M059J (cell line): ENCODE measurements around the gene CTDP1. TPM values are rescaled to one million over a fixed set of nuclear protein-coding genes. Genes with fewer than 3 reads are reported as not detected.
"Not testable (repeated sequence)": the region's sequence is repeated elsewhere in the genome, so short reads cannot be mapped to it uniquely, and the experiment has no call there.

Experiments
- DNase-seq: peaks from one replicate; pipeline ENCODE4 v3.0.0-alpha.2; 2012; ENCODE audit warnings: low read depth
- total RNA-seq: library from RNA; depleted of rRNA; stranded (reverse); fragments of >200 nt; shearing (Covaris generic); gene quantifications from 2 replicates; pipeline ENCODE4 v1.2.3, GENCODE V29; 2014

CTDP1 gene
- total RNA-seq, 1 experiment from 2014 or later: 21.3 TPM

DNA sequence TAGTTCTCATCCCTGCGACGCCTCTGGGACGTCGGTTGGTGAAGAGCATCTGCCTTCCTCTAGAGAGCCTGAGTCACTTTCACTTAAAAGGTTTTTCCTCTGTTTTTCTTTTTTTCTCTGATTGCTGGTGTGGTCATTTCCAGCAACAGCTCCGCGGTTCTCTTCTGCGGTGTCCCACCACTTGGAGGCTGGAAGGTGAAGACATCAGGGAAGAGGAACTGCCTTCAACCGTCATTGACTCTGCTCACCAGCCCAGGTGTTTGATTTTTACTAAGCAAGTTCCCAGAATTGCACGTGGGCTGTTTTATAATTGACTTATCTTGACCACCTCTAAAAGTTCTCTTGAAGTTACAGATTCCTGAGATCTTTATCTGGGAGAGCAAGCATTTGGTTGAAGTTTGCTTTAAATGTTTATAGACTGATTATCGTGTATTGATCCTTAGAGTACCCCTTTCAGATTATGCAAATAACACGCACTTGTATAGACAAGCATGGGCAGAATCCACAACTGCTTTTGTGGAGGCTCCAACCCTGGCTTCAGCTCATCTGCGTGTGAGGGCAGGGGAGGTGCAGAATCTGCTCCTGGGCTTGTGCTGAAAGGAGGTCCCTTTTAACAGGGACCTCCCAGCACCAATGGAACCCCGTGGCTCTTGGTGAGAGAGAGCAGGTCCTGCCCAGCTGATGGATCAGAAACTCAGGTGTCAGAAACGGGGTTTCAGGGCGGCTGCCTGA lies 3.5 kb downstream of the CTDP1 start:
- no peak for DNase-seq

DNA sequence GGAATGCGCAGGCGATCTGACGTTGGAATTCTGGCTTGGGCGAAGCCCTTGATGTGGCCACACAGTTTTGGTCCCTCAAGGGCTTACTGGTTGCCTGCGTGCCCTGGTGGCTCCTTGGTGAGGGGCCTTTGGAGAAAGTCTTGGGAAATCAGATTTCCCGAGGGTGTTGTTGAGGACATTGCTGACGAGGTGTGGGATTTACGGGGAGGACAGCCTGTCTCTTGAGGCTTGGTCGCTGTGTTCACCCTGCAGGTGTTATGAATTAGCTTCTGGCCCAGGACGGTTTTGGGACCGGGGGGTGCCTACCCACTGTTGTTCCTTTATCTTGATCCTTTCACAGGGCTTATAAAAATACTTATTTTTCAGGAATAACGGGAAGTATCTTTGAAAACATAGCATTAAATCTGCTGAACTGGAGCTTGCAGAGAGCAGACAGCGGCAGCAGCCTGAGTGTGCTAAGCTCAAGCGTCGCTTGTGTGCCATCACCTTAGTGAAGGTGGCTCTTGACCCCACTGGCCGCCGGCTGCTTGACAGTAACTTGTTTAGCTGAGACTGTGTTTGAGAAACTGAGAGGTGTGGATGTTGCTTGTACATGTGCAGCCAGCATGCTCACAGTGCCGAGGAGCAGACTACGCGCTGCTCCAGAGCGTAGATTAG lies 4.2 kb downstream of the CTDP1 start:
- DNase-seq: no peak

DNA sequence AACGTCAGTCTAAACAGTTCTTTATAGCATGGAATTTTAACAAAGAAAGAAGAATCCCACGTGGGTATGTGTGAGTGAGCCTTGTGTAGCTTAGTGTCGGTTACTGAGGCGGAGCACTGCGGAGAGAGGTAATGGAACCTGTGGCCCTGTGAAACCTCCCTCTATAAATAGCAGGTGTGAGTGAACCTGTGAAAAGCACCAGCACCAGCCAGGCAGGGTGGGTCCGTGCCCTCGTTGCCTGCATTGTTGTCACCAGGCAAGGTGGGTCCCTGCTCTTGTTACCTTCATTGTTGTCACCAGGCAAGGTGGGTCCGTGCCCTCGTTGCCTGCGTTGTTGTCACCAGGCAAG lies 4.7 kb downstream of the CTDP1 start:
- DNase-seq: no peak

DNA sequence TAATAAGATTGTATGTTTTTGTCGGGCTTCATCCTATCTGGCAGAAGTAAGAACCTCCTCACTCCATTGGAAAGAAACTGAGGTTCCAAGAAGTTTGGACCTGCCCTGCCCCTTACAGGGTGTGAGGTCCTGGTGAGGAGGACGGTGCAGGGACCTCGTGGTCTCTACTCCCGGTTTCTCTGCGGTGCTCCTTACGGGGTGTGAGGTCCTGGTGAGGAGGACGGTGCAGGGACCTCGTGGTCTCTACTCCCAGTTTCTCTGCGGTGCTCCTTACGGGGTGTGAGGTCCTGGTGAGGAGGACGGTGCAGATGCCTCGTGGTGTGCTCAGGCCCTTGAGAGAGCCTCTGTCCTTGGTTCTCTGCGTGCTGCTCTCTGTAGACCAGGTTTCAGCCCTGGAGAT lies 5.2 kb downstream of the CTDP1 start:
- no peak for DNase-seq

DNA sequence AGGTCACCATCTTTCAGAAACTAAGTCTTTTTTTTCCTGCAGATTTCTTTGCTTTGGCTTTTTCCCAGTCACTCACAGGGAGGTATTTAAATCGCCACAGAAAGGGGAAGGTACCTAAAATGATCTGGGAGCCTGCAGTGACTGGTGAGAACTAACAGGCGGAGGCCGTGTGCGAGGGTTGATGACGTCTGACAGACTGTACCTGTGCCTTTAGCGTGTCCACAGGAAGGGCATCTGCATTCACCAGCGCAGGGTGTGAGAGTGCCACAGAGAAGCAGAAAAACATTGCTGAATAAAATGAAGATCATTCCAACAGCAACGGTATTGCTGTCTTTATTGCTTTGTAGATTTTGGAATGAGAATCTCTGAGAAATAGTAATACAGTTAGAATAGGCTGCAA lies 5.7 kb downstream of the CTDP1 start:
- DNase-seq: no peak

DNA sequence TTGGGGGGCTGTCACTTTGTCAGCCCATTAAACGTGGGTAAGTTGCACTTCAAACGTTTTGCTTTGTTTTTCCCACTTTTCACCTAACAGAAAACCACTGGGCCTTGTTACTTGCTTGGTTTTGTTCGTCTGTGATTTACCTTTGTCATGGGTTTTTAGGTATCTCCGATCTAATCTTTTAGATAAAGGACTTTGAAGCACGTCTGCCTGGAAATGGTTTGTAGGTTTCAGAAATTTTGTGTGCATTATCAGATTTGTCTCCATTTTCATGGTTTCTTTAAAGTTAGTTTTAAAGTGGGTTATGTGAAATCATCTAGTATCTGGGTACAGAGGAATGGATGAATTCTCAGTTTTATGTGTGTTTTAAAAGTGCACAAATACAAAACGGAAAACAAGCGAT lies 6.4 kb downstream of the CTDP1 start:
- no peak for DNase-seq

DNA sequence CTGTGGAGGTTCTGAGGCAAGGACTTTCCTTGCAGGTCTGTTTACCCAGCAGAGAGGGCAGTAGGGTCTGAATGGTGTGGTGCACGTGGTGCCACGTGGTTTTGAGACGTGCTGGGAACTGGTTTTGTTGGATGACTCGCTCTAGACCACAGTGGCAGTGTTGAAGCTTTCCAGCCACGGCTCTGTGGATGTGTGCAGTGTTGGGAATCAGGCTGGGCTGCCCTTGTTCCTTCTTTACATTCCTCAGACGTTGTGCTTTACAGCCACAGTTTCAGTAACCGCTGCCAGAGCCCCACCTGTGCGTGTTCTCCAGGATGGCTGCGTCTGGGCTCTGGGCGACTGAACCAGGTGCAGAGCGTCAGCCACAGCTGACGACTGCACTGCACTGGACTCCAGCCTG lies 8.2 kb downstream of the CTDP1 start:
- peak; percentile 85 for DNase-seq

DNA sequence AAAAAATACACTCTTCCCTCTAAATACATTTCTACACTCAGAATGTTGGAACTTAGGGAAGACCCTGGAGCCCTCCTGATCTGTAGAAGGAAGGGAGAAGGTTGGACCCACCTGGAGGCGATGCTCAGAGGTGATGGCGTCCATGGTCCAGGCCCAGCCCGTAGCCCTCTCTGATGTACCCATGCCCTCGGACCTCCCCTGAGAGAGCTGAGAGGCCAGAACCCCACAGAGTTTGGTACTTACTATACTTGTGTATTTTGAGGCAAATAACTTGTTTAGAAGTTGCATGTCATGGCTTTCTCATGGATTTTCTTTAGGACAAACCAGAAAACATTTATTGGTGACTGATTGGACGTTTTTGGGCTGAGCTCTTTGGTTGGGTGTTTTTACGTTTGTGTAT lies 10.5 kb downstream of the CTDP1 start:
- DNase-seq: no peak

DNA sequence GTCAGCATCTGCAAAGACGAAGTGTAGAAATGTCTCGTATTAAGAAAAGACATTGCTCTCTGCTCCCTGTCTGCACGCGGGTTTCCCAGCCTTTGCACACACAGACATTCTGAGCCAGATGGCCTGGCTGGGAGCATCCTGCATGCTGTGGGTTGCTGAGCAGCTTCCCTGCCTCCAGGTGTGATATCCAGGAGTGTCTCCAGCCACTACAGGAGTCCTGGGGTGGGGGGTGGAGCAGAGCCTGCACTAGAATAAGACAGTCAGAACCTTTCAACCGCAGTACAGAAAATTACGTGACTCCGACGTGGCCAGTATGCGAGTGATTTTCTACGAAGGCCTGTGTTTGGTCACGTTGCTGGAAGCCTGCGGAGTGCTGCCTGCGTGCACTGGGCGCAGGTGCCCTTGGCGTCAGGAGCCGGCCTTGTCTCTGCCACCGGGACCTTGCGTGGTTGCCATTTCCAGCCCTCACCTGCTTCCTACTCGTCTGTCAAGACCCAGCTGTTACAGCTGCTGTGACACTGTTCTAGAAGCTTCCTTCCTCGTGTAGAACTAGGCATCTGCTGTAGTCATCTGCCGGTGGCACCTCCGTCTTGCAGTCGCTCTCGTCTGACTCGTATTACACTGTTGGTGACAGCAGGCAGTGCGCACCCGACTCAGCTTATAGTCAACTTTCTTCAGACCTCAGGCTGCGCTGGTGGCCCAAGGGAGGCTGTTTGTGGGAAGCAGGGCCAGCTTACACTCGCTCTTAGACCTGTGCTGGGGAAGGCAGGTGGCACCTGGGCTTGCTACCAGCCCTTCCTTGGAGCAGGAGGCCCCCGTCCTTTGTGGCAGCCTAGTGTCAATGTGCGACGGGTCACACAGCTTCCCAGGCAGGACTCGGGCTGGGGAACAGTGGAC lies 11.2 kb downstream of the CTDP1 start:
- no peak for DNase-seq

DNA sequence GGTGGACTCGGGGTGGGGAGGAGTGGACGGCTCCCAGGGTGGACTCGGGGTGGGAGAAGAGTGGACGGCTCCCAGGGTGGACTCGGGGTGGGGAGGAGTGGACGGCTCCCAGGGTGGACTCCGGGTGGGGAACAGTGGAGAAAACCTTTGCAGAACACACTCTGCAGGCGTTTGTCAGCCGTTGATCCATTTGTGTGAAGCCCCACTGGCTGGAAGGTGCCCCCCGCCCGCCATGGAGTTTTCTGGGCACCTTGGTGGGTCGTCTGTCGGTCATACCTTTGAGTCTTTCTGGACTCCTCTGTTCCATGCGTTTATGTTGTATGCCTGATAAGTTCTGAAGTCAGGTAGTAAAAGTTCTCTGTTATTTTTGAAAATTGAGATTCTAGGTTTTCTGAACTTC lies 12.5 kb downstream of the CTDP1 start:
- no peak for DNase-seq

DNA sequence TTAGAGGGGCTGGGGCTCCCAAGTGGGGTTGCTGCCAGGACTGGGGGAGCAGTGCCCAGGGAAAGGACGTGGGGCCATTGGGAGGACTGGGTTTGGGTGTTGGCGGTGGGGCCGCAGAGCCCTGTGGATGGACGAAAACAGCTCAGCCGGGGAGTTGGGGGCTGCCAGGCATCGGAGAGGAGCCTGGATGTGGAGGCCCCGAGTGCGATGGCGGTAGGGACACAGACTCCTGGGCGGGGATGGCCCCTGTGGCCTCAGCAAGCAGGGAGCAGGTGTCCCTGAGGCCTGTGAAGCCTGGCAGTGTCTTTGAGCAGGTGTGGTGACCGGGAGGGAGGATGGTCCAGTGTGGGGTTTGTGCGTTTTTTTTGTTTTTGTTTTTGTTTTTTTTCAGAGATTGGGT lies 13.3 kb downstream of the CTDP1 start:
- no peak for DNase-seq

DNA sequence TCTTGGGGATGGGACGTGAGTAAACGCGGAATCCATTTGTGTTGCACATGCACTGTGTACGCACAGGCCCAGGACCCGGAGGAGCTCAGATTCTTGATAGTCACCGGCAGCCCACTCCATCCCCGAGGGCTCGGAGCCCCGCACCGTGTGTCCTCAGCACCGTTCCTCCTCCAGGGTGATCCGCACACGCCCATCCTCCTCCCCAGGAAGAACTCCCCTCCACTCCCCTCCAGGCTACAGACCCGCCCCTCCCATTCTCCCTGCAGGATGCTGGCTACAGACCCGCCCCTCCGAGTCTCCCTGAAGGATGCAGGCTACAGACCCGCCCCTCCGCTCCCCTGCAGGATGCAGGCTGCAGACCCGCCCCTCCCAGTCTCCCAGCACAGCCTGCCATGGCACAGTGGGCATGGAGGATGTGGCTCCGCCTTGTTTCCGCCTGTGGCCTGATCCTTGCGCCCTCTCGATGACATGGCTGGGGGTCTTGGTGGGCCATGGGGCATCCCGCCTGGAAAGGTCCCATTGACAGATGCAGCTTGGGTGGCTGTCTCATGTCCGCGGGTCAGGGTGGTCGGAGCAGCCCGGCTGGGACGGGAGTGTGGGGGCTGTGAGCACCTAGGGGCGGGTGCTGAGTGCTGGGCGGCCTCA lies 14.1 kb downstream of the CTDP1 start:
- DNase-seq: no peak

DNA sequence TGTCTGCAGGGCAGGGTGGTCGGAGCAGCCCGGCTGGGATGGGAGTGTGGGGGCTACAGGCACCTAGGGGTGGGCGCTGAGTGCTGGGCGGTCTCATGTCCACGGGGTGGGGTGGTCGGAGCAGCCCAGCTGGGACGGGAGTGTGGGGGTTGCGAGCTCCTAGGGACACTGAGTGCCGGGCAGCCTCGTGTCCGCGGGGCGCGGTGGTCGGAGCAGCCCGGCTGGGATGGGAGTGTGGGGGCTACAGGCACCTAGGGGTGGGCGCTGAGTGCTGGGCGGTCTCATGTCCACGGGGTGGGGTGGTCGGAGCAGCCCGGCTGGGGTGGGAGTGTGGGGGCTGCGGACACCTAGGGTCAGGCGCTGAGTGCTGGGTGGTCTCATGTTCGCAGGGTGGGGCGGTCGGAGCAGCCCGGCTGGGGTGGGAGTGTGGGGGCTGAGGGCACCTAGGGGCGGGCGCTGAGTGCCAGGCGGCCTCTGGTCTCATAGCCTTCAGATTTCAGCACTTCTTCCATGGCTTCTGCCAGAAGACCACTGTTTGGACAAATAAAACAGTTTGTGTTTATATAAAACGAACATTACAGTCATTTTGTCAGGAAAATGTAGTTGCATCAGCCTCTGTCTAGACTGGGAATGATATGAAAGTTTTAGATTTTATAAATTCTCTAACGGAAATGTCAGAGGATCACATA lies 14.7 kb downstream of the CTDP1 start:
- not testable (repeated sequence) for DNase-seq

DNA sequence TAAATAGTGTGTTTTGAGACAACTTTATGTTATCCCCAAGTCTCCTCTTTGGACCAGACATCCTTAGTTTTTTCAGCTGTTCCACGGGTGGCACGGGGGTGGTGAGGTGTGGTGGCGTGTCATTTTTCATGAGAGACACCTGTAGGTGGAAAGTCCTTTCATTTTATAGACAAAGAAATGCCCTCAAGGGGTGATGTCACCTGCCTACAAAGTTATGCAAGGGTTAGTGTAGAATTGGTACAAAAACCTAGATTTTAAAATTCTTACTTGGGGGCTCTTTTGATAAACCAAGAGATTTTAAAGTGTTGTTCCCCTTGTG lies 15.3 kb downstream of the CTDP1 start:
- DNase-seq: no peak

DNA sequence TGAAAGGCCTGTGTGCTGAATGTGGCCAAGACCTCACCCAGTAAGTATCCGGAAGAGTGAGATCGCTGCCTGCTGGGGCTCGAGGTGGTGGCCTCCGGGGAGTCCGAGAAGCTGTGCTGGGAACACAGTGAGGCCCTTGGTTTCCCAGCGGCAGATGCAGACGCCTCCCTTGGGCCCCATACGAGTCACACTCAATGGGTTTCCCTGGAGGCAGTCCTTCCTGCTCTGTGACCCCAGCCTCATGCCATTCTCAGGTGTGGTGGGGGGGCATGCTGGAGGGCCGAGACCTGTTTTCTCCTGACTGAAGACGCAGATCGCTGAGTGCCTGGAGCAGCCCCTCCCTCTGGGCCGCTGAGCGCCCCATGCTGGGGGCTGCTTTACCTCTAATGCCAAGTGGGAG lies 15.7 kb downstream of the CTDP1 start:
- DNase-seq: no peak

DNA sequence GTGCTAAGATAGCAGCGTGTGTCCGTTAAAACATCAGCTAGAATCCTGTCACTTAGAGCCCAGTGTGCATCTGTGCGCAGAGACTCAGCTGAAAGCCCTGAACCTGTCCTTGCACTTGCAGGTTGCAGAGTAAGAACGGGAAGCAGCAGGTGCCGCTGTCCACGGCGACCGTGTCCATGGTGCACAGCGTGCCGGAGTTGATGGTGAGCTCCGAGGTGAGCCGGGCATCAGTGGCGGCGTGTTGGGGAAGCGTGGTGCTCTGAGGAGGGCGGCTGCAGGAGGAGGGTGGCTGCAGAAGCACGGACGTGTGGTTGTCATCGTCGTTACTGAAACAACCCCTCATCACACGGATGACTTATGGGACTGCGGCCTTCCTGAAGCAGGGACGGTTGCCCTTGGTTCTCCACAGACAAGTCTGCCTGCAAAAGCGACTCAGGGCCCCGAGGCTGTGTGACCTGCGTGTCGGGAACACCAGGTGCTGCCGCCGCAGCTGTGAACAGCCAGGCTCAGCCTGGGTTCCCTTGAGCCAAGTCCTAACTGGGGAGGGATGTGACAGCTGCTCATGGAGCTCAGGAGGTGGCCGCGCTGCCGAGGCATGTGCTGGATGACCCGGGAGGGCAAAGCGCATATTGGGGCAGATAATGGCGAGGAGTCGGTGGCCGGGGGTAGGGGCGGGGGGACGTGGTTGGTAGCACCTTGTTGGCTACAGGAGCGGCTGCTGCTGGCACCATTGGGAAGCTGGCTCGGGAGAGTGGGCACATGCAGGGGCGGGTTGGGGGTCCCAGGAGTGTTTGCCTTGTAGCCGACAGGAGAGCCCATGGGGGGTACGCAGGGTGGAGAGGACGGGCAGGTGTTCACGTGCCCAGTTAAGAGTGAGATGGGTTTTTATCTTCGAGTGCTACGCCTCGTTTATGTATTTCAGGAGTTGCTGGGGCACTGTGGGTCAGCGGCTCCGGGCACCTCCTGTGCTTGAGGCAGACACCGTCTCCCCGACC lies 16.6 kb downstream of the CTDP1 start:
- no peak for DNase-seq

DNA sequence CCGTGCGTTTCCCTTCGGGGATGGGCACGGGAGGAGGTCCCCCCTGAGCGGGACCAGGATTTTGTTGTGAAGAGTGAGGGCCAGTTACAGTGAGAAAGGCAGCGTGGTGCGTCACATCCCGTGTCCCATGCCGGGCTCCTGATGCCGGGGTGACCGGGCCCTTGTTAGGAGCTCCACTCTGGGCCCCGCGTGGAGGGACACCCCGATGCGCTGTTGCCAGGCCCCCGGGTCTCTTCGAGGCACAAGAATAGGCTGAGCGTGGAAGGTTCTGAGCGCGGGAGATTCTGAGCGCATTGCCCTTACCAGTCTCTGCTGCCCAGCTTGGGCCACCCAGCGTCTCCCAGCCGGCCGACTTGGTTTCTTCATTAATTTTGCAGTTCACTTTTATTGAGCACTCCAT lies 17.6 kb downstream of the CTDP1 start:
- no peak for DNase-seq

DNA sequence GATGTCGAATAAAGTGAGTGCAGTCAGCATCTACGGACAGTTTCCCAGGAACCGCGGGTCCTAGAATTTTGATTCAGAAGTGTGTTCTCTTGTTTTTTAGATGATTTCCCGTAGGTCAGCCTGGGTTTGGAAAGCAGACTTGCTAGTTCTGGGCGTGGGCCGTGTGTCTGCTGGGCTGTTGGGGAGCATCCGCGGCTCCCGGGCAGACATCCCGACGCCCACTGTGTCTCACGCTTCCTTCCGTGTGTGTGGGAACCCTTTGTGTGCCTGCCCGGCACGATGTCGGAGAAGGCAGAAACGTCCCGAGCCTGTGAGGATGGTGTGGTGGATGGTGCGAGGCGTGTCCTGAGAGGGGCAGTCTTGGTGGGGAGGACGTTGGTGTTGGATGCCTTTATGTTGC lies 18.4 kb downstream of the CTDP1 start:
- DNase-seq: no peak

DNA sequence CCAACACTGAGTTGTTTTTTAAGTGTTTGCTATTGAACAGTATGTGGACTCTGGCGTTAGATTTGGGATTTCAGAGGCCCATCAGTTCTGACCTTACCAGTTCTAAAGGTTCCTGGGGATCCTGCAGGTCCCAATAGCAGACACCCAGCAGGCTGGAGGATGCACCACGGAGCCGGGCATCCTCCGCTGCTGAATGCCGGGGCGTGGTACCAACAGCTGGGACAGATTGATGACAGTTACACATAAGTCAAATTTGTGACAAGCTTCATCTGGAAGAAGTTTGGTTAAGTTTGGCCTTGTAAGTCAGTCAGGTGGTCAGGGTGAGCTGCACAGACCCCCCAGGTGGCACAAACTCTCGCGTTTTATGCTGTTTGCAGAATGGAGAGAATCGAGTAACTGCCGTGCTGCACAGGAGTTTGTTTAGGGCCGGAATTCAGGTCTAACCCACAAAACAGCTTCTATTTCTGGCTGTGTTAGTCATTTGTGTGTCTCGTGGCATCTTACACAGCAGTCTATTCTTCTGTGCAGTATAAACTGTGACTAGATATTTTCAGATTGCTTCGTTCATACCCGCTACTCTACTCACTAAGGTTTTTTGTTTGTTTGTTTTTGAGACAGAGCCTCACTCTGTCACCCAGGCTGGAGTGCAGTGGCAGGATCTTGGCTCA lies 19.2 kb downstream of the CTDP1 start:
- DNase-seq: peak; percentile 7

DNA sequence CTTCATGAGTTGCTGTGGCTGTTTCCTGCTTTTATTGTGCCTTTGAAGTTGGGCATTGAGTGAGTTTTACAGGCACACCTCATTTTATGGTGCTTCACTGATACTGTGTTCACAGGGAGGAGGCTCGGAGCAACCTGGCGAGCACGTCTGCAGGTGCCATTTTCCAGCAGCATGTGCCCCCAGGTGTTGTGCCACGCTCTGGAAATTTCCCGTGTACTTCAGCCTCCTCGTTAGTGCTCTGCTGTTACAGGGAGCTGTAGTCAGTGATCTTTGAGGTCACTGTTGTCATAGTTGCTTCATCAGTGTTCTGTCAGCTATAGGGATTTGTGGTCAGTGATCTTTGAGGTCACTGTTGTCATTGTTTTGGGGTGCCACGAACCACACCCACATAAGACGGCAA lies 20.1 kb downstream of the CTDP1 start:
- no peak for DNase-seq
